CD4-positive, alpha-beta T cell treated with Interleukin-6 for 4 hours (primary cell): ENCODE data around the gene DYRK4.
"Not testable (repeated sequence)": the region's sequence is repeated elsewhere in the genome, so short reads cannot be mapped to it uniquely, and the experiment has no call there.

Source experiments
- DNase-seq: peaks from one replicate; pipeline ENCODE4 v3.0.0-alpha.2; 2020; ENCODE audit warnings: mixed read lengths

Gene DYRK4, protein sequence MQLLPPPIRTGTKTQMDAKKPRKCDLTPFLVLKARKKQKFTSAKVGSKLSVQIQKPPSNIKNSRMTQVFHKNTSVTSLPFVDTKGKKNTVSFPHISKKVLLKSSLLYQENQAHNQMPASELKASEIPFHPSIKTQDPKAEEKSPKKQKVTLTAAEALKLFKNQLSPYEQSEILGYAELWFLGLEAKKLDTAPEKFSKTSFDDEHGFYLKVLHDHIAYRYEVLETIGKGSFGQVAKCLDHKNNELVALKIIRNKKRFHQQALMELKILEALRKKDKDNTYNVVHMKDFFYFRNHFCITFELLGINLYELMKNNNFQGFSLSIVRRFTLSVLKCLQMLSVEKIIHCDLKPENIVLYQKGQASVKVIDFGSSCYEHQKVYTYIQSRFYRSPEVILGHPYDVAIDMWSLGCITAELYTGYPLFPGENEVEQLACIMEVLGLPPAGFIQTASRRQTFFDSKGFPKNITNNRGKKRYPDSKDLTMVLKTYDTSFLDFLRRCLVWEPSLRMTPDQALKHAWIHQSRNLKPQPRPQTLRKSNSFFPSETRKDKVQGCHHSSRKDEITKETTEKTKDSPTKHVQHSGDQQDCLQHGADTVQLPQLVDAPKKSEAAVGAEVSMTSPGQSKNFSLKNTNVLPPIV

DNA sequence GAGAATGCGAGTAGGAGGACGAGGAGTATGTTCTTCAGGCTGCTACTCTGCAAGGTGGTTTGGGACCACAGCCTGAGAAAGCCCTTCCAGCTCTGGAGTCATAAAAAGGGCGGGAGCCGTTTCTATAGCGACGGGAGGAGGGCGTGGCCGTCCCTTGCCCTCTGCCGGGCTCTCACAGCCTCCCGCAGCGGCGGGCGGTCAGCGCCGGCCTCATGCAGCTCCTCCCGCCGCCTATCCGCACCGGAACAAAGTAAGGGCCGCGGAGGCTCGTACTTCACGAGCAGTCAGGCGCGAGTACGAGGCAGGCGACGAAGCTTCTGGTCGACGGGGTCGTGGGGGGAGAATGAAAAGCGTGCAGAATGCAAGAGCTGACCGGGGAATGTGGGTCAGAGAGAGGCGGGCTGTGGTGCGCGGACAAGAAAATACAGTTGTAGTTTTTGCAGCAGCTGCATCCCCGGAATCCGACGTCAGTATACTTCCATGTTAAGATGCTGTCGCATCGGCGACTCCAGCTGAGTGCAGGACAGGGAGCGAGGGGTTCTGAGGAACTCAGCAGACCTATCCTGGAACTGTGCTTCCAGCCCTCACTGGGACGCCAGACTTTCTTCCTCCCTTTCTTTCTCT lies at the start of gene DYRK4:
Gene DYRK4, plus strand, starts transcription at position 175 of the 624 bp plus-strand sequence. Its CDS starts 38 bp downstream, at position 213.
- peak; percentile 10 for DNase-seq

DNA sequence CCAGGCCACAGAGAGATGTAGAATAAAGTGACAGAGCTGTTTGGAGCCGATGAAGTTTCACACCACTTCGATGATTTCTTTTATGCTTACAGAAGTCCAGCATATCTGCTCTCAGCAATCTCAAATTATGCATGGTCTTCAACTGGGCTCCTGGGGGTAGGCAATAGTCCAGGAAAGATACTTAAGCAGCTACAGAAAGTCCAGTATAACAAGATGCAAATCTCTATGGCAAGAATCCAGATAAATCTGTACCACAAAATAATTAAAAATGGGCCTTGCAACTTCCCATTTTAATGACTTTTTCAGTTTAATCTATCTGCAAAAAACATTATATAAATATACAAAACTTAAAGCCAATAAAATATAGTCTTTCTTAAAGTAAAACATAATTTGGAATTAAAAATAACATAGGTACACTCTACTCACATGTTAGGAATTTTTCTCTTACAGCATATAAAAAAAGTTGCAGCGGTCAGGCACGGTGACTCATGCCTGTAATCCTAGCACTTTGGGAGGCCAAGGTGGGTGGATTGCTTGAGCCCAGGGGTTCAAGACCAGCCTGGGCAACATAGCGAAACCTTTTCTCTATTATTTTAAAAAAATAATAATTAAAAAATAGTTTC lies 43.8 kb upstream of the DYRK4 start:
- DNase-seq: no peak

DNA sequence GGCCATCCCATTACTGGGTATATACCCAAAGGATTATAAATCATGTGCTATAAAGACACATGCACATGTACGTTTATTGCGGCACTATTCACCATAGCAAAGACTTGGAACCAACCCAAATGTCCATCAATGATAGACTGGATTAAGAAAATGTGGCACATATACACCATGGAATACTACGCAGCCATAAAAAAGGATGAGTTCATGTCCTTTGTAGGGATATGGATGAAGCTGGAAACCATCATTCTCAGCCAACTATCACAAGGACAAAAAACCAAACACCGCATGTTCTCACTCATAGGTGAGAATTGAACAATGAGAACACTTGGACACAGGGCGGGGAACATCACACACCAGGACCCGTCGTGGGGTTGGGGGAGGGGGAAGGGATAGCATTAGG lies 38.6 kb upstream of the DYRK4 start:
- DNase-seq: not testable (repeated sequence)

DNA sequence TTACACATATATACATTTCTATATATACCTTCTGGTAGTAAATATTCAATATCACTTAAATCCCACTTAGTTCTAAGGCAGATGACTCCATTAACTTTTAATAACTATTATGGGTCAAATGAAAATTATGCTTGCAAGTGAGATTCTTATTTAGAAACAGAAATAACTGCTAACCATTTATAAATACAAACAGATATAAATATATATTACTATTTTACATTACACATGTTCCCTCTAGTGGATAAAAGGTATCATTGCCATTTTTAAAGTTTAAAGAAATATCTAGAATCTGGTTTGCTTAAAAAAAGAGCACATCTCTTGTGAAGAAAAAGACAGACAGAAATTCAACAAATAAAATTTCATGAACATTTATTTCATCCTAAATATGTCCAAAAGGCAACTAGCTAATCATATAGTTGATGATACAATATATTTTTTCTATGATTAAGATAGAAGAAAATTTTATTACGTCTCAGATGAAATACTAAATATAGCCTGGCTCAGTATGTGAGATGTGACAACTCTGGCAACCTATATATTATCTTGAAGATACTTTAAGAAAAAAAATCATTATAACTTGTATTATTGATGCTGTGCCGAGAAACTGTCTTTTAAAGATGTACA lies 35.0 kb upstream of the DYRK4 start:
- no peak for DNase-seq

DNA sequence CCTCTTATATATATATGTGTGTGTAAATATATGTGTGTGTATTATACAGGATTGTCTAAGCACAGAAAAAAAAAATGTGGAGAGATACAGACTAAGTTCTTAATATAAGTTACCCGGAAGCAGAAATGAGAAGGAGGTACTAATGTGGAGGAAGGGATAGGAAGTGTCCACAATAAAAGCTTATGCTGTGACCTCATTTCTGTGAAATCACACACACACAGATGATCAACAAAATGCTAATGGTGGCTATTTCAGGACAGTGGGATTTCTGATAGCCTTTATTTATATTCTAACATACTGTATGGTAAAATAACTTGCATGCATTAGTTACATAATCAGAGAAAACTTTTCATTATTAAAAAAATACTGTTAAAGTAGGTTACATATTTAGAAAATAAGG lies 31.8 kb upstream of the DYRK4 start:
- DNase-seq: no peak

DNA sequence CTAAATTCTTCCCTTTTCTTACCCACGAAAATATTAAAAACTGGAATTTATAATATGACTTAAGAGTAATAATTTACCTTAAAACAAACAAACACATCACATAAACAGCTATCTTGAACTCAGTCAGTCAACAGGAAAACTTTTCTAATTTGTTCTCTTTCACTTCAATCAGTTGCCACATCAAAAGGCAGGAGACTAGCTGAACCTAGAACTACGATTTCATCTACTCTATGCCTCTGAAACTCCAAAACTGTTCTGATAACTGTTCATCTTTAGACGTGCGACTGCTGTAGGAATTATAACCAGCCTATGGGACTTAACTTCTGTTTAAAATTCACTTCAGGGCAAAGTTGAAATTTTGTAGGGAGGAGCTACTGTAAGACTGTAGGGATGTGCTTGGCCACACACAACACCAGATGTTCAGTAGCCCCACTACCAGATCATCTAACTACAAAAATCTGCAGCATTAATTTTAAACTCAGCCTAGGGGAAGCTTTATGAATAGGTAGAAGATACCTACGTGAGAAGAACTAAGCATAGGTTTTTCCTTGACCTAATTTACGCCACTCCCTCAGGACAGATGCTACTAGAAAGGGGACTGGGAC lies 30.9 kb upstream of the DYRK4 start:
- no peak for DNase-seq

DNA sequence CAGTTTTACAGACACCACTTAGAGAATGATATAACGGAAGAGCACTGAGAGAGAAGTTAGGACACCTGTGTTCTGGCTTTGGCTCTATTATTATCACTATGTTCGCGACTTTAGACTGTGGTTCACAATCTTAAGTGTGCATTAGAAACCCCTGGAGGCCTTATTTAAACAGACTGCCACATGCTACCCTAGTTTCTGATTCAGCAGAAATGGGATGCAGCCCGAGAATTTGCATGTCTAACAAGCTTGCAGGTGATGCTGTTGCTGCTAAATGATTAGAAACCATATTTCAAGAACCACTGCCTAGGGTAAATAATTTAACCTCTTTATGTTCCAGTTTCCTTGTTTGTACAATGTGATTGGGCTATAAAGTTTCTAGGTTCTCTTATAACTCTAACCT lies 26.9 kb upstream of the DYRK4 start:
- no peak for DNase-seq

DNA sequence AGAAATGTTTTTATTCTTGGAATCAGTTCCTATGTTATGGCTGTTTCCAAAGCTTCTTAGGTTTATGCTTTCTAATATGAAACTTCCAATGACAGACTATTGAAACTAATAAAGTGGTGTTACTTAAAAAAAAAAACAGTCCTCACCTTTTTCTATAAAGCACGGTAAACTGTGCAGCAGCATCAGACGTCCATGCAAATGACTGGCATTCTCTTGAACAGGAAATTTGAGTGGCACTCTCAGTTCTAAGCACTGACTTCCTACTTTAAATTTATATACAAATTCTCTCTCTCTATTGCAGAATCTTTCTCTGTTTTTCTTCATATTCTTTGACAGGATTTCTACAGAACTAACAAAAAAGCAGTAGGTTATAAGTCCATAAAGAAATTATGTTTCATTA lies 26.1 kb upstream of the DYRK4 start:
- no peak for DNase-seq

DNA sequence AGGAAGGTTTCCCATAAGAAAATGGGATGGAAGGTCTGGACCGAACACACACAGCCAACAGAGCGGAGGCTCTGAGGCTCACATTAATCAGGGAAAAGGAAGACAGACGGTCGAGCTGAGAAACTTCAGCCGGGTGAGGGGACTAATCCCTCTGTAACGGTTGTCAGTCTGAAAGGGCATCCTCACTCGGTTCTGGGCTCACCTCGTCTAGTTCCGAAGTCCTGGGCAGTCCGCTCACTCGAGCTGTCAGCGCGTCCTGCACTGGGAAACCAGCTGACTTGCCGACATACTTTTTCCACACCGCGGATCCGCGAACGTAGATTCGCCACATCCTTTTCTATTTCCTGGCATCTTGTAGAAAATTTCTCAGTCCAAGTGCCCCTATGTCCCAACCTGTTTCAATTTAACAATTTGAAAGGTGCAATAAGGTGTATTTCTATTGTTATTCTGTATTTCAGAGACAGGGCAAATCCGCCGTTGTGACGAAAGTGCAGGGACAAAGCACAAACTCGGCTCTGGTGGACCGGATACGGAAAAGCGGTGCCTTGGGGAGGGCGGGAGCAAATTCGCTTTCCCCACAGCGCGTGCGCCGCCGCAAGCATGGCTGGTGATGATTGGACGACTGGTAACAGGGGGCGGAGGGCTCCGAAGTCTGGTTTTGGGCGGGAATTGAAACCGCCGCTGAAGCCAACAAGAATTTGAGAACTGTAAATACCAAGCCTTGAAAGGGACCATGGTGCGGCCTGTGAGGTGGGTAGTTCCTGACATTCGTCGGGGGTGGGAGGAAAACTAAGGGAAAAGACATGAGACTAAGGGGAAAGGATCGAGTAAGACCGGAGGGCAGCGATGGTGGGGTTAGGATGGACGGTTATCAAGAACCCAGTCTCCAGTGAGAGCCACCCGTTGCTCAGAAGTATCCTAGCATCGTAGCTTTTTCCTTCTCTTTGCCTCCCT lies 23.5 kb upstream of the DYRK4 start, which contains the start of gene RAD51AP1:
Gene RAD51AP1, plus strand, starts transcription at position 684 of the 954 bp plus-strand sequence. Its CDS starts 50 bp downstream, at position 734.
- DNase-seq: peak; percentile 95

DNA sequence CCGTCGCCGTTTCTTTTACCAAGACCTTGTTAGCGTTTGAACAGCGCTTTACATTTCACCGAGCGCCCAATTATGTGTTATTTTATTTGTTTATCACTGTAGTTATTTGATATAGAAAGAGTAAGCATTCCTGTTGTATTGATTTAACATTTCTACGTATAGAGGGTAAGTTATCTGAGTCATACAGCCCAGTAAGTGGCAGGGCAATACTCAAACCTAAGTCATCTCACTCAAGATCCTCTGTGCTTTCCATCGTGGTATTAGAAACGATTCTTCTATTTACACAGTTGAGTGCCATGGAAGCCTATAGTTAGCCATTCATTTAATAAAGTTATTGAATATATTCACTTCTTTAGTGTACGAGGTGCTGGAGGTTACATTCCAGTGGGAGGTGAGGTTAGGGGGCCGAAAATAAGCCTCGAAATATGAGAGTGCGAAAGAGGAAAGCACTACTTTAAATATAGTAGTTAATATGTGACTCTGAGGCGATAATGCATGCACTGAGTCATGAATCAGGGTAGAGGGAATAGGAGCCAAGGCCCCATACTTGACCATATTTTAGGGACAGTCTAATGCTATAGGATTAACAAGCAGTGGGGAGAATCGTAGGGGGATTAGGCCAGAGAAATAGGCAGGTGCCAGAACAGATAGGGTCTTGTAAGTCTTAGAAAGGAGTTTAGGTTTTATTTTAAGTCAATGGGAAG lies 22.7 kb upstream of the DYRK4 start:
- DNase-seq: no peak

DNA sequence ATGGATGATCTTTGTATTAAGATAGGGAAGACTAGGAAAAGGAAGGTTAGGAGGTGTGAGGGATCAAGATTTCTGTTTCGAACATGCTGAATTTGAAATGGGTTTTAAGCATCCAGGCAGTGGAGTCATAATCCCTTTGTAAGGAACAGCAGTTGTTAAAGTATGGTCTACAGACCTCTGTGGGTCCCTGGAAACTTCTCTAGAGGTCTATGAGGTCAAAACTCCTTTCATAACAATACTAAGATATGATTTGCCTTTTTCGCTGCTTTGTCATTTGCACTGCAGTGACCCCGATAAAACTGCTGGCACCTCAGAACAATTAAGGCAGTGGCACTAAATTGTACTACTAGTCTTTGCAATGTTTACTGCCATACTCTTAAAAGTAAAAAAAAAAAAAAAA lies 21.8 kb upstream of the DYRK4 start:
- no peak for DNase-seq

DNA sequence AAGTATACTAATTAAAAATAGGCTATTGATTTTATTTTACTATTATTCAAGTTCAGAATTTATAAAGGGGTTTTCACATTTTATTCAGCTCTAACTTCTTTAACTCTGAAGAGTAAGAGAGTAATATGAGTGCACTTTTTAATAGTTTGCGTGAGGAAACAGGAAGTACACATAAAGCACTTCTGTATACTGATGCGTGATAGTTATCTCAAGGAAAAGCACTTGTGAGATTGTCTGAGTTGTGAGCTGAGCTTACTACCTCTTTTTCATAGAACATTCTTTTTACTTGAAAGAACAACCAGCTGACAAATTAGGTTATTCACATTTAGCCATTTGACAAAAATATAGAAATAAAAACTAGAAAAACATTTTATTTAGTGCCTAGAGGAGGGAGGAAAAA lies 21.4 kb upstream of the DYRK4 start:
- DNase-seq: no peak

DNA sequence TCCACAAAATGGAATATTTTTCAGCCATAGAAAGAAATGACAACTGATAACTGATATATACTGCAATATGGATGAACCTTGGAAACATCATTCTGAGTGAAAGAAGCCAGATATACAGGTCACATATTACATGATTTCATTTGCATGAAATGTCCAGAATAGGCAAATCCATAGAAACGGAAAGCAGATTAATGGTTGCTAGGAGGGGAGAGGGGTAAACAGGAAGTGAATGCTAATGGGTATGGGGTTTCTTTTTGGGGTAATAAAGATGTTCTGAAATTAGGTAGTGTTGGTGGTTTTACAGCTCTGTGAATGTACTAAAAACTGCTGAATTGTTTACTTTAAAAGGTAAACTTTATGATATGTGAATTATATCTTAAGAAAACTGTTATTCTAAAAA lies 16.8 kb upstream of the DYRK4 start:
- no peak for DNase-seq

DNA sequence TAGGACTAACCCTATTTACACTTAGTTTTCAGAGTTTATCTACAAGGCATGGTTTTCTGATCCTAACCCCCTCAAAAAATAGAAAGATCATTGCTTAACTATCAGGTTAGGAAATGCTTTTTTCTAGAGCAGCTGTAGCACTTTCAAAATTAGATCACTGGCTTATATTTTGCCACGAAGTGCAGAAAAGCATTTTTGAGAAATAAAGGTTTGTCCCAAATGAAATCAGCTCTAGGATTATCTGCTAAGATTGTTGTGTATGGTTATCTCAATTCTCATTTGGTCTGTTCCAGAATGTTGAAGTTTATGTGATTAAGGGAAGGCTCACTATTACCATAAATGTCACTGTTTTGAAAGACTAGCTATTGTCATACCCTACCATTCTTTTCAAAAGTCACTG lies 9.8 kb upstream of the DYRK4 start:
- no peak for DNase-seq

DNA sequence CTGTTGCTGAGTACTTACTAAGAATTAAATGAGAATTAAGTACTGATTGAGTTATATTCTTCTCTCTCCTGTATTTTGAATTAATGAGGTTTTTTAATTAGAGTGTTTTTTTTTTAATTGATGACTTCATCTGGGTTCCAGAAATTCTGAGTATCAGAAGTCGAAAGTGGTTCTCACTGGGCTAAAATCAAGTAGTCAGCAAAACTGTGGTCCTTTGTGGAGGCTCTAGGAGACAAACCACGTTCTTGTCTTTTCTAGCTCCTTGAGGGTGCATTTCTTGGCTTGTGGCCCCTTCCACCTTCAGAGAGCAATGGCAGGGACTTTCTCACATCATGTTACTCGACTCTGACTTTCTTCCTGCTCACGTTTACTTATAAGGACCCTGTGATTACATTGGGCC lies 8.1 kb upstream of the DYRK4 start:
- DNase-seq: no peak

DNA sequence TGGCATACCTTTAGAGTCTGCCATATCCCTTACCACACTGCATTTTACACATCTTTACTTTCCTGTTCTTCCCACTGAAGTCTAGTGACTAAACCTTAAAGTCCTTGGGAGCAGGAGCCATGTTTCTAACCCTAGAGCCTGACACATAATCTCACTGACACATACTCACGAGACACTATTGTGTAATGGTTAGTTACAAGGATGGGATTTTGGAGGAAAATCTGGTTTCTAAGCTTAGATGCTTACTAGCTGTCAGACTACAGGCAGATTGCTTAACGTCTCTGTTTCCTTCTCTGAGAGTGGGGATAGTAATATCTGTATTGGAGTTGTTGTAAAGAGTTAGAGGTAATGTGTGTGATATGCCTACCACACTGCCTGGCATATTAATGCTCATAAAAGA lies 6.2 kb upstream of the DYRK4 start:
- no peak for DNase-seq

DNA sequence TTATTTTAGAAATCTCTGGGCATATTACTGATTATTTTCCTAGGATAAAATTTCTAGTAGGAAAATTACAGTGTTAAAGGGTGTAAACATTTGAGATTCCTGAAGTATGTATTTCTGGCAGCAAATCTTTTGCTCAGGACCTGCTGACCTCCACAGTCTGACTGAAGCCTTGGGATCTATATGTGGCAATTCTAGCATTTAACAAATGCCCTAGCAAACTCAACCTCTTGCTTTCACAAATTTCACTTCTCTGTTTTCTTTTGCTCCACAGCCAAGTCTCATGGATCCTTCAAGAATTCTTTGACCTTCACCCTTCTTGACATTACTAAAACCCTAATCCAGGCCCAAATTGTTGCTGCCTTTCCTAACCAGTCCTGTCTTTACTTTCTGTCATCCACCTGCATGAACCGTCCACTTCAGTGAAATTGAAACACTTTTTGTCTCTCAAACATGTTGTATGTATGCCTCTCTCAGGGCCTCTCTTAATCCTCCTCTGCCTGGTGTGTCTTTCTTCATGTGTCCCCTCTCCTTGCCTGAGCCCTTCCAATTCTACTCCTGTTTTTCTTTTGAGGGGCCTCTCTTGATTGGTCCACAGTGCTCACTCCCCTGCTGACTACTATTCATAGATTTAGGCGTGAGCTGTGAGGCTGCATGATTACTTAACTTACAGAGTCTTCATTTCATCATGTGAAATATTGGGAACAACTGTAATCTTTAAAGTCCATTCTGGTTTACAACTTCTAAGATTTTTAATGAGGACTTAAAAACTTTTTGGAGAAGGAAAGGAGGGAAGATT lies 5.1 kb upstream of the DYRK4 start:
- DNase-seq: no peak

DNA sequence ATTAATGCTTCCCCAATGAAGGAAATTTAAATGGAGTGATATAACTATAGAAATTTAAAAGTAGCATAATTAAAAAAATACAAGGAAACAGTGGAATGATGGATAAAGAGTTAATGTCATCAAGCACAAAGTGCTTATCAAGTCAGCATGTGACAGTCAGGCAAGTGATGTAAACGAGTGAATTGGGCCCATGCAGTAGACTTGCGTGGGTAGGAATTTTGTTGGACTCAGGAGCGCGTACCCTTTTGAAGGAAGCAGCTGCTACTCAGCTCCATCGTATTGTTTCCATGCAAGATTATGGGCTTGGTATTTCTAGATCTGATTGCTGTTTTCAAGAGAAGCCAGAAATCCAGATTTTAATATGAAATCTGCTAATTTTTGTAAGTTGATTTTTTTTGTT lies 4.4 kb upstream of the DYRK4 start:
- DNase-seq: no peak

DNA sequence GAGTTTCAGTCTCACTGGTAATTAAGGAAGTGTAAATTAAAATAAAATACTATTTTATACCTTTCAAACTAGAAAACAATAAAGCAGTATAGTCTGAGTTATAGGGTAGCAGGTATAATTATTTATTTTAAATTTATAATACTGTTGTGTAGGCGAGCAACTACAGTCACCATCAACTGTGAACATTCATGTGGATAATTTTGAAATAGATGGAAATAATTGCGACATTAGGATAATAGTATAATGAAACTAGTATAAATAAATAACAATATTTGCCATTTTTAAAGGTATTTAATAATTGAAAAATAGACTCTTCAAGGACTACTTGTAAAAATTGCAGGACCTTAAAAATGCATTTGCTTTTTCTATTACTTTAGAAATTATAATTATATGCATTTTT lies 3.8 kb upstream of the DYRK4 start:
- DNase-seq: no peak

DNA sequence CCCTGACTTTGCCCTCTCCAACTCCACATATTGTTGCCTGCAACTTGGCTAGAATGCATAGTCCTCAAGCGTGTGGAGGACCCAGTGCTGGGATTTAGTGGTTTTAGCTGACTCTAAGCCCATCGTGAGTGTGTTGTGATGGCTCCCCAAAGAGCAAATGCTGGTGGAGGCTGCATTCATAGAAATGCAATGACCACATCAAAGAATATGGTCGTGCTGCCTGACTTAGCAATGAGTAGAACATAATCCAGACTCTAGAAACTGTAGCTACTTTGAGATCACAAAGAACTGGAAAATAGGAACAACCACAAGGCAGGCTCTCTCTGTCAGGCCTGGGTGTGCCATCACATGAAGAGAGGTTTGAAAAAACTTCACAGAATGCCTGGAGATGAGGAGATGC lies 1.3 kb downstream of the DYRK4 start:
- DNase-seq: no peak
